Omental fat pad (tissue), 4 donors: ENCODE measurements around the gene TAS2R46. TPM values are rescaled to one million over a fixed set of nuclear protein-coding genes. Genes with fewer than 3 reads are reported as not detected.

ENCODE experiments used
- ATAC-seq: fragments of 150-250 bp; one replicate; pipeline ENCODE4 v1.9.1; 2016; ENCODE audit warnings: mild to moderate bottlenecking, moderate library complexity; ENCODE audit not compliant: low FRiP score
- DNase-seq: peaks from one replicate; pipeline ENCODE4 v3.0.0-alpha.2; 2019; ENCODE audit warnings: low spot score
- small RNA-seq: library from RNA; depleted of rRNA; stranded (forward); fragments of <200 nt; gene quantifications from one replicate; pipeline ENCODE3, GENCODE V24; 2016
- total RNA-seq, 4 donors: library from RNA; depleted of rRNA; stranded (reverse); fragments of >200 nt; gene quantifications; one replicate each; pipeline ENCODE4 v1.1.0, GENCODE V29; 2016
- TF ChIP-seq, protein P1 (sequence below), 3 donors: fragments of 450-650 bp; IDR thresholded peaks; one replicate each; pipeline ENCODE4 v1.5.1; 2016 to 2017; ENCODE audit warnings: antibody characterized with exemption in 3 of 3, mild to moderate bottlenecking in 3 of 3, moderate library complexity in 2 of 3

TAS2R46 gene
- total RNA-seq, 4 donors from 2014 or later: 1.5 to 6.6 (median 2.9) TPM

DNA sequence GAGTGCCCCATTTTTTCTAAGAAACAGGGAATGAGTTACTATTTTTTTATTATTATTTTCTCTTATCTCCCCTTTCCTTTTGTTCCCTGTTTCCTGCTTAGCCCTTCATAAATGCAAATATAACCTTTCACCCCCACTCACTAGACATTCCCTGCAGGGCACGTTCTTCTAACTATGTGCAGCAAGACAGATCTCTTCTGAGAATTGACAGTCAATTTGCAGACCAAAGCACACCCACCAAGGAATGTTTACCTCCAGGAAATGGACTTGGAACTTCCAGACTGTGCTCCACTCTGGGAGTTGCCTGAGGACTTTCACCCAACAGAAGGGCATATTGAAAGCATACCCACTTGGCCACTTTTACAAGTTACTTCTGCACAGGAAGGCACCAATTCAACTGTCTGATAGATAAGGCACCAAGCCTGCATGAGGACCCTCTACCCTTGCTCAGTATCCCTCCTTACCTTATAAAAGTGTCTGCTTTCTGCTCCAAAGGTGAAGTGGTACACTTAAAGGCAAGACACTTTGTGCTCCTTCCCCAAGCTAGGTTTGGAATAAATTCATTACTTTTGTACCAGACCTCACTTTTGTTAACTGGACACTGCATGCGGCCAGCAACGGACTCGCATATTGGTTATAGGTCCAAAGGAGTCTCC is 46.2 kb downstream of the TAS2R46 start:
- DNase-seq (no peak), ATAC-seq (no peak)
- TF ChIP-seq, protein P1, sequence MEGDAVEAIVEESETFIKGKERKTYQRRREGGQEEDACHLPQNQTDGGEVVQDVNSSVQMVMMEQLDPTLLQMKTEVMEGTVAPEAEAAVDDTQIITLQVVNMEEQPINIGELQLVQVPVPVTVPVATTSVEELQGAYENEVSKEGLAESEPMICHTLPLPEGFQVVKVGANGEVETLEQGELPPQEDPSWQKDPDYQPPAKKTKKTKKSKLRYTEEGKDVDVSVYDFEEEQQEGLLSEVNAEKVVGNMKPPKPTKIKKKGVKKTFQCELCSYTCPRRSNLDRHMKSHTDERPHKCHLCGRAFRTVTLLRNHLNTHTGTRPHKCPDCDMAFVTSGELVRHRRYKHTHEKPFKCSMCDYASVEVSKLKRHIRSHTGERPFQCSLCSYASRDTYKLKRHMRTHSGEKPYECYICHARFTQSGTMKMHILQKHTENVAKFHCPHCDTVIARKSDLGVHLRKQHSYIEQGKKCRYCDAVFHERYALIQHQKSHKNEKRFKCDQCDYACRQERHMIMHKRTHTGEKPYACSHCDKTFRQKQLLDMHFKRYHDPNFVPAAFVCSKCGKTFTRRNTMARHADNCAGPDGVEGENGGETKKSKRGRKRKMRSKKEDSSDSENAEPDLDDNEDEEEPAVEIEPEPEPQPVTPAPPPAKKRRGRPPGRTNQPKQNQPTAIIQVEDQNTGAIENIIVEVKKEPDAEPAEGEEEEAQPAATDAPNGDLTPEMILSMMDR (IDR thresholded peaks at IDR 0.05): no peak

DNA sequence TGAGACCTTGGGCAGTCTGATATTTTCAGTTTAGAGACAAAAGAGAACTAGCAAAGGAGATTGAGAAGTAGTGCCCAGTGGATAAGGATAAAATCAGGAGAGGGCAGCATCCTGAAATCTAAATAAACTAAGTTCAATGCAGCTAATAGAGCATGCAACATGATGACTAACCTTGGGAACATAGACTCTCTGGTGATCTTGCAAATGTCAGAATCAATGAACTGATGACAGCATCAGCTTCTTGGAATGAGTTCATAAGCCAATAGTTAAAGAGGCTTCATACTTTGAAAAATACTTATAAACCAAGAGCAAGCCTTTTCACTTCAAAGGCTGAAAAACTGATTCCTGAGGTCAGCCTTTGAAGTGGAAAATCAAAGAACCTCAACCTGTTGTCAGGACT is 47.9 kb downstream of the TAS2R46 start:
- TF ChIP-seq, protein P1 (IDR thresholded peaks at IDR 0.05): no peak
- DNase-seq: no peak
- ATAC-seq: no peak

Small RNA genes lying within 50 kb of the gene (small RNA-seq; reads per million reads assigned to genes)
- not detected for gene AC018630.1

Other genes starting within 250 kb of the TAS2R46 start
- gene TAS2R10, start 235.9 kb downstream of the TAS2R46 start, total RNA-seq: 1 to 10 TPM in 1 of 4 donors, under 1 TPM in 1, not detected in 2; 0.88 to 1.9 TPM
- 1 to 10 TPM; 1.5 to 2.5 (median 1.8) TPM for gene PRR4, start 212.8 kb downstream of the TAS2R46 start, total RNA-seq
- gene PRH1, start 178.0 kb downstream of the TAS2R46 start, total RNA-seq: 10 to 100 TPM; 23.2 to 38.0 (median 30.1) TPM
- 1 to 10 TPM; 1.3 to 5.5 (median 3.0) TPM for gene TAS2R13, start 152.7 kb downstream of the TAS2R46 start, total RNA-seq
- not detected for gene PRH2, start 133.1 kb downstream of the TAS2R46 start, total RNA-seq
- gene TAS2R14, start 123.0 kb downstream of the TAS2R46 start, total RNA-seq: 1 to 10 TPM; 1.9 to 8.7 (median 3.0) TPM
- 10 to 100 TPM in 1 of 4 donors, 1 to 10 TPM in 3; 2.0 to 12.1 (median 3.8) TPM for gene TAS2R50, start 75.4 kb downstream of the TAS2R46 start, total RNA-seq
- 1 to 10 TPM; 2.6 to 4.6 (median 4.3) TPM for gene TAS2R20, start 64.0 kb downstream of the TAS2R46 start, total RNA-seq
- 10 to 100 TPM in 1 of 4 donors, 1 to 10 TPM in 3; 3.2 to 10.7 (median 7.1) TPM for gene TAS2R19, start 39.7 kb downstream of the TAS2R46 start, total RNA-seq
- 10 to 100 TPM in 1 of 4 donors, 1 to 10 TPM in 3; 2.4 to 10.9 (median 5.0) TPM for gene TAS2R31, start 30.9 kb downstream of the TAS2R46 start, total RNA-seq
- 1 to 10 TPM; 1.4 to 8.0 (median 3.0) TPM for gene TAS2R43, start 30.0 kb upstream of the TAS2R46 start, total RNA-seq
- 10 to 100 TPM in 1 of 4 donors, 1 to 10 TPM in 3; 2.5 to 17.8 (median 8.5) TPM for gene TAS2R30, start 72.3 kb upstream of the TAS2R46 start, total RNA-seq
- 1 to 10 TPM; 5.0 to 9.6 (median 6.6) TPM for gene SMIM10L1, start 108.9 kb upstream of the TAS2R46 start, total RNA-seq
- gene TAS2R42, start 124.6 kb upstream of the TAS2R46 start, total RNA-seq: not detected
- gene PRB3, start 207.4 kb upstream of the TAS2R46 start, total RNA-seq: not detected
- not detected for gene PRB4, start 248.1 kb upstream of the TAS2R46 start, total RNA-seq